Esophagus muscularis mucosa (tissue), 4 donors: ENCODE measurements around the gene BCL2L13. TPM values are rescaled to one million over a fixed set of nuclear protein-coding genes. Genes with fewer than 3 reads are reported as not detected.

ENCODE experiments used
- DNase-seq: peaks from one replicate; pipeline ENCODE4 v3.0.0-alpha.2; 2017; ENCODE audit errors: extremely low spot score
- H3K27ac ChIP-seq, 4 donors: fragments of 200-600 bp; sonication (generic); replicated peaks in 1 of 4; 1 replicate in 3 of 4; 2 replicates in 1 of 4; pipeline ENCODE4 v1.5.1; 2016 to 2019; ENCODE audit warnings: mild to moderate bottlenecking in 1 of 4
- H3K27me3 ChIP-seq, 4 donors: fragments of 200-600 bp; sonication (generic); one replicate each; pipeline versions ENCODE4 v1.5.1 to v1.6.0; 2016 to 2019
- H3K36me3 ChIP-seq, 4 donors: fragments of 200-600 bp; sonication (generic); one replicate each; pipeline ENCODE4 v1.5.1; 2016 to 2019
- H3K4me1 ChIP-seq, 4 donors: fragments of 200-600 bp; sonication (generic); one replicate each; pipeline ENCODE4 v1.5.1; 2016 to 2019
- H3K4me3 ChIP-seq, 4 donors: fragments of 200-600 bp; sonication (generic); 1 replicate in 2 of 4; 2 replicates in 2 of 4; pipeline ENCODE4 v1.5.1; 2016 to 2019; ENCODE audit warnings: mild to moderate bottlenecking in 4 of 4, moderate library complexity in 1 of 4
- H3K9me3 ChIP-seq, 4 donors: fragments of 200-600 bp; sonication (generic); 1 replicate in 3 of 4; 2 replicates in 1 of 4; pipeline ENCODE4 v1.5.1; 2016 to 2019
- CTCF ChIP-seq, 3 experiments: fragments of 200-600 bp in 2 of 3; fragments of 450-650 bp in 1 of 3; sonication (generic) in 2 of 3; IDR thresholded peaks; one replicate each; pipeline ENCODE4 v1.5.1; 2017 to 2019; ENCODE audit warnings: antibody characterized with exemption in 3 of 3, mild to moderate bottlenecking in 2 of 3, moderate library complexity in 1 of 3
- EP300 ChIP-seq: sonication (generic); formaldehyde crosslinking; IDR thresholded peaks from one replicate; pipeline ENCODE4 v1.6.1; 2017; ENCODE audit warnings: antibody characterized with exemption
- POLR2A ChIP-seq: fragments of 450-650 bp; IDR thresholded peaks from one replicate; pipeline ENCODE4 v1.6.1; 2017; ENCODE audit warnings: antibody characterized with exemption, moderate library complexity, mild to moderate bottlenecking, low read depth
- POLR2AphosphoS5 ChIP-seq, 2 donors: sonication (generic); formaldehyde crosslinking; IDR thresholded peaks; one replicate each; pipeline ENCODE4 v1.6.1; 2017; ENCODE audit warnings: antibody characterized with exemption in 2 of 2
- WGBS: methylation state at CpG from one replicate; pipeline ENCODE4 v1.1.5; 2018; 5-methylcytosine and 5-hydroxymethylcytosine counted together
- intact Hi-C: fragments of 100-400 bp; cut with DNase I; formaldehyde crosslinking; loops from one replicate; pipeline ENCODE4 v1.15.1; 2023
- total RNA-seq, 4 donors: library from RNA; depleted of rRNA; stranded (reverse); fragments of >200 nt; gene quantifications; one replicate each; pipeline versions ENCODE4 v1.1.0 to v1.2.1, GENCODE V29; 2016

The BCL2L13 gene
- total RNA-seq: 100 to 1,000 TPM; 102 to 199 (median 133) TPM

- TF ChIP-seq EP300 (no peak), POLR2A (peak; percentile 84), CTCF (IDR thresholded peaks at IDR 0.05) (peak in 2 of 3 experiments; percentile 12 to 16), POLR2AphosphoS5 (IDR thresholded peaks at IDR 0.05) (peak; percentile 99)
- intact Hi-C loops: loop anchor here (2.0 to 10.0 kb wide), 3 partner anchors 69 to 464 kb away; partner anchors contain the start of gene SLC25A18
- WGBS: 0% methylated on average over 4 of the region's 70 CpGs
These were observed at the start of gene BCL2L13 for GRCh38 chr22:17638432-17639246. BCL2L13 (plus strand) TSS chr22:17638757; CDS start chr22:17655712, 16,955 bp downstream.

GRCh38 chr22:17589810-17590375, 48.7 kb upstream of the BCL2L13 start:
- no peak for DNase-seq
- Histone ChIP-seq H3K4me1 (peaks cover 2 to 11% (median 5%) of the 10 kb centered on the region in 4 donors), H3K27me3 (no peaks in the 10 kb centered on the region), H3K4me3 (no peak overlapping the region), H3K27ac (peak overlapping the region in 1 of 4 donors; percentile 26), H3K36me3 (peaks cover 45 to 75% (median 53%) of the 10 kb centered on the region in 4 donors), H3K9me3 (no peaks in the 10 kb centered on the region)
- TF ChIP-seq POLR2AphosphoS5 (IDR thresholded peaks at IDR 0.05) (no peak), EP300 (no peak), POLR2A (no peak), CTCF (IDR thresholded peaks at IDR 0.05) (no peak)
- intact Hi-C loops: no loop called here
- WGBS: 91% methylated on average over 10 of the region's 10 CpGs

More at GRCh38 chr22:17638432-17639246, at the start of gene BCL2L13:
- Histone ChIP-seq H3K27ac (peak within 1 kb of the TSS; percentile 97 to 100 (median 98)), H3K9me3 (no peaks in the 10 kb centered on the region), H3K4me3 (peak within 1 kb of the TSS; percentile 81 to 88 (median 82)), H3K36me3 (no peaks in the 10 kb centered on the region), H3K4me1 (peaks cover 20 to 30% (median 24%) of the 10 kb centered on the region in 4 donors), H3K27me3 (no peaks in the 10 kb centered on the region)
- peak; percentile 98 for DNase-seq

- H3K36me3 ChIP-seq: peaks cover 51 to 82% (median 60%) of the 10 kb centered on the region in 4 donors
- intact Hi-C loops: no loop called here
- no peak for TF ChIP-seq POLR2AphosphoS5 (IDR thresholded peaks at IDR 0.05)
- no peak for TF ChIP-seq EP300
- TF ChIP-seq CTCF (IDR thresholded peaks at IDR 0.05): no peak
- no peak for TF ChIP-seq POLR2A
- H3K27ac ChIP-seq: peak overlapping the region in 1 of 4 donors; percentile 26
- no peaks in the 10 kb centered on the region for H3K9me3 ChIP-seq
- H3K4me1 ChIP-seq: peaks cover 2 to 11% (median 5%) of the 10 kb centered on the region in 4 donors
- DNase-seq: no peak
- no peak overlapping the region for H3K4me3 ChIP-seq
- WGBS: 83% methylated on average over 5 of the region's 5 CpGs
- no peaks in the 10 kb centered on the region for H3K27me3 ChIP-seq
These were observed 48.0 kb upstream of the BCL2L13 start for GRCh38 chr22:17590586-17590985.

GRCh38 chr22:17592201-17592600, 46.4 kb upstream of the BCL2L13 start:
- Histone ChIP-seq H3K4me3 (no peak overlapping the region), H3K4me1 (peaks cover 0 to 16% (median 5%) of the 10 kb centered on the region in 4 donors), H3K9me3 (no peaks in the 10 kb centered on the region), H3K36me3 (peaks cover 64 to 97% (median 76%) of the 10 kb centered on the region in 4 donors), H3K27ac (peak overlapping the region in 1 of 4 donors; percentile 72), H3K27me3 (no peaks in the 10 kb centered on the region)
- 75% methylated on average over 5 of the region's 5 CpGs for WGBS
- intact Hi-C loops: no loop called here
- no peak for DNase-seq
- TF ChIP-seq POLR2A (no peak), CTCF (IDR thresholded peaks at IDR 0.05) (no peak), EP300 (no peak), POLR2AphosphoS5 (IDR thresholded peaks at IDR 0.05) (no peak)
